ENCODE data around the gene SMIM41. TPM values are rescaled to one million over a fixed set of nuclear protein-coding genes. Genes with fewer than 3 reads are reported as not detected.
A peak's percentile ranks its signal among the peaks of the same experiment; 100 is the strongest.

SMIM41 gene
- total and polyA plus RNA-seq, 10 of the 15 experiments (the other 5 are each of a cell fraction or from before 2014, with no cell fraction given) = not detected

DNA sequence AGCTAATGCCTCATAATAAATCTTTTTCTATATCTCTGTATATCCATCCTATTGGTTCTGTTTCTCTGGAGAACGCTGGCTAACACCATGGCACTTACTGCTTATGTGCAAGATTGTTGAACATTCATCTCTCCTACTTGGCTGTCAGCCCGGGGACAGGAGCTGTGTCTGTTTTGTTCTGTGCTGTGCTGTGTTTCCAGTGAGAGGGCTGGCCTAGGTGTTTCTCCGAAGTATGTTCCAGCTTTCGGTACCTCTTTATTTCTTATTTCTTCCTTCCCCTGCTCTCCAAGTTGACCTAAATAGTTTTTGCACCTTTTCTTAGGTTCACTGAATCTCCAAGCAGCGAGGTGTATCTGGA is 47.1 kb upstream of the SMIM41 start:
- ChIA-PET POLR2A (interaction anchor here (0.7 to 6.0 kb wide), 11 partner anchors 11 to 90 kb away, joined by 3 to 24 read pairs (median 5); partner anchors contain the start of genes ATG101 and NR4A1), RAD21 (ENCODE audit: unreplicated experiment) (interaction anchor here (0.7 to 4.3 kb wide), 14 partner anchors 9 to 89 kb away, joined by 3 to 44 read pairs (median 8); partner anchors contain the start of genes ATG101 and NR4A1), CTCF (interaction anchor here (0.9 to 15.6 kb wide), 18 partner anchors 7 to 247 kb away, joined by 3 to 622 read pairs (median 6); partner anchors contain the start of genes ATG101, NR4A1 and SMIM41), SMC1A (ENCODE audit: uncharacterized antibody, unreplicated experiment) (interaction anchor here (0.7 to 13.7 kb wide), 12 partner anchors 8 to 89 kb away, joined by 3 to 322 read pairs (median 6); partner anchors contain the start of genes ATG101 and NR4A1)
- TF ChIP-seq JUNB (IDR thresholded peaks at IDR 0.05) (no peak), CBX3 (IDR thresholded peaks at IDR 0.05; ENCODE audit: borderline replicate concordance, low read depth) (no peak), RCOR1 (conservative IDR thresholded peaks at IDR 0.05; ENCODE audit: low read depth, low read length) (no peak), MTA2 (IDR thresholded peaks at IDR 0.05; ENCODE audit: low read depth) (no peak), POLR2AphosphoS5 (IDR thresholded peaks at IDR 0.05; ENCODE audit: low read length) (no peak)
- TF ChIP-seq, protein P1, sequence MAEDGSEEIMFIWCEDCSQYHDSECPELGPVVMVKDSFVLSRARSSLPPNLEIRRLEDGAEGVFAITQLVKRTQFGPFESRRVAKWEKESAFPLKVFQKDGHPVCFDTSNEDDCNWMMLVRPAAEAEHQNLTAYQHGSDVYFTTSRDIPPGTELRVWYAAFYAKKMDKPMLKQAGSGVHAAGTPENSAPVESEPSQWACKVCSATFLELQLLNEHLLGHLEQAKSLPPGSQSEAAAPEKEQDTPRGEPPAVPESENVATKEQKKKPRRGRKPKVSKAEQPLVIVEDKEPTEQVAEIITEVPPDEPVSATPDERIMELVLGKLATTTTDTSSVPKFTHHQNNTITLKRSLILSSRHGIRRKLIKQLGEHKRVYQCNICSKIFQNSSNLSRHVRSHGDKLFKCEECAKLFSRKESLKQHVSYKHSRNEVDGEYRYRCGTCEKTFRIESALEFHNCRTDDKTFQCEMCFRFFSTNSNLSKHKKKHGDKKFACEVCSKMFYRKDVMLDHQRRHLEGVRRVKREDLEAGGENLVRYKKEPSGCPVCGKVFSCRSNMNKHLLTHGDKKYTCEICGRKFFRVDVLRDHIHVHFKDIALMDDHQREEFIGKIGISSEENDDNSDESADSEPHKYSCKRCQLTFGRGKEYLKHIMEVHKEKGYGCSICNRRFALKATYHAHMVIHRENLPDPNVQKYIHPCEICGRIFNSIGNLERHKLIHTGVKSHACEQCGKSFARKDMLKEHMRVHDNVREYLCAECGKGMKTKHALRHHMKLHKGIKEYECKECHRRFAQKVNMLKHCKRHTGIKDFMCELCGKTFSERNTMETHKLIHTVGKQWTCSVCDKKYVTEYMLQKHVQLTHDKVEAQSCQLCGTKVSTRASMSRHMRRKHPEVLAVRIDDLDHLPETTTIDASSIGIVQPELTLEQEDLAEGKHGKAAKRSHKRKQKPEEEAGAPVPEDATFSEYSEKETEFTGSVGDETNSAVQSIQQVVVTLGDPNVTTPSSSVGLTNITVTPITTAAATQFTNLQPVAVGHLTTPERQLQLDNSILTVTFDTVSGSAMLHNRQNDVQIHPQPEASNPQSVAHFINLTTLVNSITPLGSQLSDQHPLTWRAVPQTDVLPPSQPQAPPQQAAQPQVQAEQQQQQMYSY (CRISPR knock-in tag; IDR thresholded peaks at IDR 0.05) = no peak
- FAIRE-seq (no peak), DNase-seq (ENCODE audit: low read depth, low spot score) (no peak), ATAC-seq (no peak)
- intact Hi-C loops (cut with micrococcal nuclease; ENCODE audit: unreplicated experiment) (no loop called here), in situ Hi-C loops (cut with MboI) (no loop called here)
- peaks cover 19% of the 10 kb centered on the region for H3K4me1 ChIP-seq (ENCODE audit: control insufficient read depth, insufficient read depth, low read length)
- H3K9ac ChIP-seq (ENCODE audit: control insufficient read depth, insufficient read depth, low read length) = no peak overlapping the region
- no peaks in the 10 kb centered on the region for H3K9me3 ChIP-seq (replicated peaks; ENCODE audit: control insufficient read depth, insufficient read depth, low read length)
- H3K79me2 ChIP-seq (ENCODE audit: control insufficient read depth, insufficient read depth, low read length) = no peaks in the 10 kb centered on the region
- TSS peak; percentile 81 for BruUV-seq (replicated peaks)
- peak overlapping the region; percentile 88 for H3K4me2 ChIP-seq (ENCODE audit: control insufficient read depth, insufficient read depth)
- peak overlapping the region; percentile 35; the same call in 1 of the 2 replicates for H2AFZ ChIP-seq (ENCODE audit: control insufficient read depth, low read depth, low read length)
- no peaks in the 10 kb centered on the region for H3K36me3 ChIP-seq (ENCODE audit: control insufficient read depth in 2 of 2, insufficient read depth in 2 of 2, low read length in 1 of 2)
- 13% methylated on average over 5 of the region's 5 CpGs for WGBS (ENCODE audit: insufficient coverage, insufficient replicate concordance, low lambda C conversion rate, missing lambda C conversion rate)
- no peak overlapping the region for H3K27ac ChIP-seq (ENCODE audit: control insufficient read depth, insufficient read depth)
- no peak overlapping the region for H3K4me3 ChIP-seq
- H4K20me1 ChIP-seq (ENCODE audit: control insufficient read depth, insufficient read depth) = no peaks in the 10 kb centered on the region
- no peaks in the 10 kb centered on the region; a peak in 1 of 4 replicates for H3K27me3 ChIP-seq (replicated peaks in 1 of 2; ENCODE audit: control insufficient read depth in 2 of 2, insufficient read depth in 2 of 2, low read length in 1 of 2)
